Mesothelial cell of epicardium (in vitro differentiated cells): Measurements from ENCODE around the gene ANP32E. TPM values are rescaled to one million over a fixed set of nuclear protein-coding genes. Genes with fewer than 3 reads are reported as not detected.
"Not testable (repeated sequence)": the region's sequence is repeated elsewhere in the genome, so short reads cannot be mapped to it uniquely, and the experiment has no call there.

Experiments
- DNase-seq, 2 experiments: peaks; one replicate each; pipeline ENCODE4 v3.0.0; 2021; ENCODE audit warnings: low spot score in 2 of 2; ENCODE audit not compliant: unreplicated experiment in 2 of 2
- H3K27ac Mint-ChIP-seq: 2 replicates; pipeline ENCODE4 v1.8.0; 2021; ENCODE audit warnings: mixed read lengths
- H3K27me3 Mint-ChIP-seq: 2 replicates; pipeline ENCODE4 v1.8.0; 2021; ENCODE audit warnings: low read depth, mixed read lengths
- H3K36me3 Mint-ChIP-seq: 2 replicates; pipeline ENCODE4 v1.8.0; 2021; ENCODE audit warnings: mixed read lengths
- H3K4me1 Mint-ChIP-seq: 2 replicates; pipeline ENCODE4 v1.8.0; 2021; ENCODE audit warnings: mixed read lengths
- H3K4me3 Mint-ChIP-seq: 2 replicates; pipeline ENCODE4 v1.8.0; 2021; ENCODE audit warnings: mild to moderate bottlenecking, moderate library complexity, mixed read lengths
- H3K9me3 Mint-ChIP-seq: 2 replicates; pipeline ENCODE4 v1.8.0; 2021; ENCODE audit warnings: mixed read lengths
- total RNA-seq: library from RNA; stranded (reverse); gene quantifications from 3 replicates; pipeline ENCODE4 v1.2.1, GENCODE V29; 2021
- TF ChIP-seq, protein P1 (sequence below): fragments of 200-600 bp; sonication (generic); IDR thresholded peaks from one replicate; pipeline ENCODE4 v1.5.0; 2021; ENCODE audit warnings: antibody characterized with exemption; ENCODE audit not compliant: unreplicated experiment

ANP32E gene
- total RNA-seq, 1 donor from 2014 or later, result 56.6 TPM

DNA sequence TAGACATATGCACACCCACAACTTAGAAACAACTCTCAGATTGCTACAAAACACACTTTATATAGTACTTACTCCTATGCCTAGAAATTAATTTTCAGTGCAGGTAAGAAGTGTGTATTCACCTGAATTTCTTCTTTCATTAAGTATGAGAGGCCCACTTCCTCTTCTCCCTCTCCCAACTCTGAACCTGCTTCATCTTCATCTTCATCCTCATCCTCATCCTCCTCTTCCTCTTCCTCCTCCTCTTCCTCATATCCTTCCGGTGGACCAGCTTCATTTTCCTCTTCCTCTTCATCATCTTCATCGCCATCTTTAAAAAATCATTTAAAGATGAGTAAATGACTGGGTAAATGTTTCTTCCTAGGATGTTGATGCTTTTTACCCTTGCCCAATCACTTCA lies 9.4 kb downstream of the ANP32E start:
- H3K36me3 Mint-ChIP-seq, result peaks cover 37% of the 10 kb centered on the region
- no peak overlapping the region for H3K4me3 Mint-ChIP-seq

GRCh38 chr1:150225546-150225945 lies 10.4 kb downstream of the ANP32E start:
- Mint-ChIP-seq H3K4me3 (no peak overlapping the region), H3K9me3 (no peaks in the 10 kb centered on the region), H3K4me1 (no peaks in the 10 kb centered on the region), H3K27ac (no peak overlapping the region), H3K36me3 (peaks cover 38% of the 10 kb centered on the region), H3K27me3 (no peaks in the 10 kb centered on the region)
- no peak for DNase-seq
- TF ChIP-seq, protein P1, sequence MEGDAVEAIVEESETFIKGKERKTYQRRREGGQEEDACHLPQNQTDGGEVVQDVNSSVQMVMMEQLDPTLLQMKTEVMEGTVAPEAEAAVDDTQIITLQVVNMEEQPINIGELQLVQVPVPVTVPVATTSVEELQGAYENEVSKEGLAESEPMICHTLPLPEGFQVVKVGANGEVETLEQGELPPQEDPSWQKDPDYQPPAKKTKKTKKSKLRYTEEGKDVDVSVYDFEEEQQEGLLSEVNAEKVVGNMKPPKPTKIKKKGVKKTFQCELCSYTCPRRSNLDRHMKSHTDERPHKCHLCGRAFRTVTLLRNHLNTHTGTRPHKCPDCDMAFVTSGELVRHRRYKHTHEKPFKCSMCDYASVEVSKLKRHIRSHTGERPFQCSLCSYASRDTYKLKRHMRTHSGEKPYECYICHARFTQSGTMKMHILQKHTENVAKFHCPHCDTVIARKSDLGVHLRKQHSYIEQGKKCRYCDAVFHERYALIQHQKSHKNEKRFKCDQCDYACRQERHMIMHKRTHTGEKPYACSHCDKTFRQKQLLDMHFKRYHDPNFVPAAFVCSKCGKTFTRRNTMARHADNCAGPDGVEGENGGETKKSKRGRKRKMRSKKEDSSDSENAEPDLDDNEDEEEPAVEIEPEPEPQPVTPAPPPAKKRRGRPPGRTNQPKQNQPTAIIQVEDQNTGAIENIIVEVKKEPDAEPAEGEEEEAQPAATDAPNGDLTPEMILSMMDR, result no peak

More for the DNA sequence above, 9.4 kb downstream of the ANP32E start:
- Mint-ChIP-seq H3K27ac (no peak overlapping the region), H3K4me1 (no peaks in the 10 kb centered on the region), H3K9me3 (no peaks in the 10 kb centered on the region), H3K27me3 (no peaks in the 10 kb centered on the region)
- no peak for DNase-seq
- TF ChIP-seq, protein P1, result no peak

DNA sequence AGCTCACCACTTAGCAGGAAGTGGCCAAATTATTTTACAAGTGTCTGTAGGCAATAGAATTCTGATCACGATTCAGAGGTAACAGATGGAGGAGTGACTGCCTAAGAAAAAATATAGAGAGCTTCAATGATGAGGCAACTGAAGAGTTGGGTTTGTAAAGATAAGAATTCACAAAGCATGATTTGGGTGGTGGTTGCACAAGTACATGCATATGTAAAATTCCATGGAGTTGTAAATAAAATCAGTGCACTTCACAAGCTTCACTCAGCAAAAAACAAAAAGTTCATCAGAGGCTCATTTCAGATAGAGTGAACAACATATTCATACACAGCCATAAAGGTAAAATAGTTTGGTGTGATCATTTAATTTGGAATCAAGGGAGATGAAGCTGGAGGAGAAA lies 10.9 kb downstream of the ANP32E start:
- no peaks in the 10 kb centered on the region for H3K4me1 Mint-ChIP-seq
- no peaks in the 10 kb centered on the region for H3K27me3 Mint-ChIP-seq
- TF ChIP-seq, protein P1, result no peak
- no peak overlapping the region for H3K4me3 Mint-ChIP-seq
- peaks cover 39% of the 10 kb centered on the region for H3K36me3 Mint-ChIP-seq
- H3K9me3 Mint-ChIP-seq, result no peaks in the 10 kb centered on the region
- no peak for DNase-seq
- H3K27ac Mint-ChIP-seq, result no peak overlapping the region

DNA sequence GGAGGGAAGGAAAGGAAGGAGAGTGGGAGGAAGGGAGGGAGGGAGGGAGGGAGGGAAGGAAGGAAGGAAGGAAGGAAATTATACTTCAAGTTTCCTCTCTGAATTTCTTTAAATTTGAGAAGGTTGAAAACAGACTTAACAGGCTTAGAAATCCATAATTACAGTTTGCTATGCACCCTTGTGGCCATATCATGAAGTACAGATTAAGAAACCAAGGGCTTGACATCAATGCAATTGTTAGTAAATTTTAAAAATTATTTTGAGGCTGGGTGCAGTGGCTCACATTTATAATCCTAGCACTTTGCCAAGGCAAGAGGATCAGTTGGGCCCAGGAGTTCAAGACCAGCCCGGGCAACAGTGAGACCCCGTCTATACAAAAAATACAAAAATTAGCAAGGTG lies 14.4 kb downstream of the ANP32E start:
- Mint-ChIP-seq H3K4me3 (no peak overlapping the region), H3K4me1 (no peaks in the 10 kb centered on the region), H3K27me3 (no peaks in the 10 kb centered on the region), H3K9me3 (no peaks in the 10 kb centered on the region), H3K27ac (no peak overlapping the region), H3K36me3 (peaks cover 26% of the 10 kb centered on the region)
- TF ChIP-seq, protein P1, result peak; percentile 60
- no peak for DNase-seq

DNA sequence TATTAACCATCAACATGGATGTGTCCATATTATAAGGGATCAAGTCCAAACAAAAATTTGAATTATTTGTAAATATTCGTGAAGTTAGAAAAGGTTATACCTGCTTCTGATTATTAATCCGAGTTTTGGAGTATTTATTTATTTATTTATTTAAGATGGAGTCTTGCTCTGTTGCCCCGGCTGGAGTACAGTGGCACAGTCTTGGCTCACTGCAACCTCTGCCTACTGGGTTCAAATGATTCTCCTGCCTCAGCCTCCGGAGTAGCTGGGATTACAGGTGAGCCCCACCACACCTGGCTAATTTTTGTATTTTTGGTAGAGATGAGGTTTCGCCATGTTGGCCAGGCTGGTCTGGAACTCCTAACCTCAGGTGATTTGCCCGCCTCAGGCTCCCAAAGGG lies 20.1 kb downstream of the ANP32E start:
- peaks cover 11% of the 10 kb centered on the region for H3K4me1 Mint-ChIP-seq
- not testable (repeated sequence) for H3K9me3 Mint-ChIP-seq, H3K27me3 Mint-ChIP-seq, H3K4me3 Mint-ChIP-seq, DNase-seq, H3K27ac Mint-ChIP-seq, H3K36me3 Mint-ChIP-seq

DNA sequence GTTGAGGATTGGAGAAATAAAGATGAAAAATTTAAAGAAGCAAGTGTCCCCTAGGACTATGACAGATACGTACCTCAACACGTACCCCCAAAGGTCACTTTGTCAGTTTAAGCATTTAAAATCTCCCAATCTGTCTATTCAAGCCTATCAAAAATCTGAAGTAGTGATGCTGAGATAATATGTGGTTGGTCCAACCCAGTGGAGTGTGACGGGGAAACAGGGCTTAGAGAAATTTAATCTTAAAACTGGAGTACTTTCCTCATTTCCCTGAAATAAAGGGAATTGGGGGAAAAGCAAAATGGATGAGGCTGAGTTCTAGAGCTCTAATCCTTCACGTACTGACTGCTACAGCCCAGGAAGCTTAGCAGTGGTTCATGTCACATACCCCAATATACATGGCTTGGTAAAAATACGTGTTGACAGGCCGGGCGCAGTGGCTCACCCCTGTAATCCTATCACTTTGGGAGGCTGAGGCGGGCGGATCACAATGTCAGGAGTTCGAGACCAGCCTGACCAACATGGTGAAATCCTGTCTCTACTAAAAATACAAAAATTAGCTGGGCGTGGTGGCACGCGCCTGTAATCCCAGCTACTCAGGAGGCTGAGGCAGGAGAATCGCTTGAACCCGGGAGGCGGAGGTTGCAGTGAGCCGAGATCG lies 21.7 kb downstream of the ANP32E start:
- peaks cover 11% of the 10 kb centered on the region for H3K4me1 Mint-ChIP-seq
- peak overlapping the region; percentile 77 for H3K4me3 Mint-ChIP-seq
- H3K9me3 Mint-ChIP-seq, DNase-seq, H3K36me3 Mint-ChIP-seq, H3K27me3 Mint-ChIP-seq: not testable (repeated sequence)
- peak overlapping the region; percentile 93 for H3K27ac Mint-ChIP-seq
